NCI-H82 treated with DMSO at 0.1 percent for 48 hours (cell line): Measurements from ENCODE around the gene PTPRM.

Experiments
- DNase-seq: peaks from one replicate; lab custom pipeline; 2025; ENCODE audit not compliant: unreplicated experiment; lab: John Stamatoyannopoulos, UW

The PTPRM gene

GRCh38 chr18:7980136-7980535 lies 413.0 kb downstream of the PTPRM start:
- no peak for DNase-seq

GRCh38 chr18:7980656-7981055 lies 413.5 kb downstream of the PTPRM start:
- no peak for DNase-seq

- DNase-seq, result no peak
Observed at GRCh38 chr18:7982216-7982615, 415.1 kb downstream of the PTPRM start.

GRCh38 chr18:7987284-7987976 lies 420.3 kb downstream of the PTPRM start:
- DNase-seq, result no peak

- no peak for DNase-seq
Observed at GRCh38 chr18:7990670-7991069, 423.6 kb downstream of the PTPRM start.

GRCh38 chr18:8001711-8002301 lies 434.7 kb downstream of the PTPRM start:
- no peak for DNase-seq

GRCh38 chr18:8003878-8004675 lies 437.0 kb downstream of the PTPRM start:
- no peak for DNase-seq

GRCh38 chr18:8004792-8005191 lies 437.7 kb downstream of the PTPRM start:
- DNase-seq, result no peak

- DNase-seq, result no peak
Observed at GRCh38 chr18:8005870-8006569, 438.9 kb downstream of the PTPRM start.

GRCh38 chr18:8006979-8007378 lies 439.9 kb downstream of the PTPRM start:
- DNase-seq, result no peak

GRCh38 chr18:8008033-8008432 lies 440.9 kb downstream of the PTPRM start:
- no peak for DNase-seq

GRCh38 chr18:8011361-8011760 lies 444.2 kb downstream of the PTPRM start:
- no peak for DNase-seq

GRCh38 chr18:8011906-8012305 lies 444.8 kb downstream of the PTPRM start:
- DNase-seq, result no peak

- no peak for DNase-seq
Observed at GRCh38 chr18:8018701-8019331, 451.7 kb downstream of the PTPRM start.

- DNase-seq, result no peak
Observed at GRCh38 chr18:8019600-8019999, 452.5 kb downstream of the PTPRM start.

- DNase-seq, result no peak
Observed at GRCh38 chr18:8020132-8020846, 453.2 kb downstream of the PTPRM start.

GRCh38 chr18:8029061-8029460 lies 461.9 kb downstream of the PTPRM start:
- DNase-seq, result no peak

- DNase-seq, result no peak
Observed at GRCh38 chr18:8029731-8030130, 462.6 kb downstream of the PTPRM start.

- no peak for DNase-seq
Observed at GRCh38 chr18:8030201-8030600, 463.1 kb downstream of the PTPRM start.

- DNase-seq, result no peak
Observed at GRCh38 chr18:8031496-8031895, 464.4 kb downstream of the PTPRM start.
